AG09319 (cell line): ENCODE results near the gene ASIC2.

ENCODE experiments used
- DNase-seq: peaks from one replicate; pipeline ENCODE4 v3.0.0-alpha.2; 2010; ENCODE audit warnings: low read depth; ENCODE audit errors: extremely low read depth
- TF ChIP-seq, protein P1 (sequence below): IDR thresholded peaks from 2 replicates; pipeline ENCODE4 v1.5.1; 2011; ENCODE audit warnings: low read depth, mild to moderate bottlenecking, inconsistent platforms, low read length, moderate library complexity

Gene ASIC2

DNA sequence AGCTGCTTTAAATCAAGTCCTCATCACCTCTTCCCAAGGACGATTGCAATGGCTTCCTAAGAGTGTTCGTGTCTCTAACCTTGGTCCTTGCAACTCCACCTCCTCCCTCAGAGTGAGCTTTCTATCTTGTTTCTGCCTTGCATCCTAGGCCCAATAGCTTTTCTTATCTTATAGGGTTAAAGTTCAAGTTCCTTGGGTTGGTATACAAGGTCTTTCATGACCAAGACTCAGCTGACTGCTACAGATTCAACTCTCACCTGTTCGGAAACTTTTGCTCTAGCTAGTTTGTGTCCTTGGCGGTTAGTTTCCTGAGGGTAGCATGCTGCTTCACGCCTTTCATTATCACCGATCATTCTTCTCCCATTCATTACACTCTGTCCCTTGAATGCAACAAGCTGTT, 290.8 kb downstream of the ASIC2 start:
- no peak for DNase-seq
- TF ChIP-seq, protein P1, sequence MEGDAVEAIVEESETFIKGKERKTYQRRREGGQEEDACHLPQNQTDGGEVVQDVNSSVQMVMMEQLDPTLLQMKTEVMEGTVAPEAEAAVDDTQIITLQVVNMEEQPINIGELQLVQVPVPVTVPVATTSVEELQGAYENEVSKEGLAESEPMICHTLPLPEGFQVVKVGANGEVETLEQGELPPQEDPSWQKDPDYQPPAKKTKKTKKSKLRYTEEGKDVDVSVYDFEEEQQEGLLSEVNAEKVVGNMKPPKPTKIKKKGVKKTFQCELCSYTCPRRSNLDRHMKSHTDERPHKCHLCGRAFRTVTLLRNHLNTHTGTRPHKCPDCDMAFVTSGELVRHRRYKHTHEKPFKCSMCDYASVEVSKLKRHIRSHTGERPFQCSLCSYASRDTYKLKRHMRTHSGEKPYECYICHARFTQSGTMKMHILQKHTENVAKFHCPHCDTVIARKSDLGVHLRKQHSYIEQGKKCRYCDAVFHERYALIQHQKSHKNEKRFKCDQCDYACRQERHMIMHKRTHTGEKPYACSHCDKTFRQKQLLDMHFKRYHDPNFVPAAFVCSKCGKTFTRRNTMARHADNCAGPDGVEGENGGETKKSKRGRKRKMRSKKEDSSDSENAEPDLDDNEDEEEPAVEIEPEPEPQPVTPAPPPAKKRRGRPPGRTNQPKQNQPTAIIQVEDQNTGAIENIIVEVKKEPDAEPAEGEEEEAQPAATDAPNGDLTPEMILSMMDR = no peak

DNA sequence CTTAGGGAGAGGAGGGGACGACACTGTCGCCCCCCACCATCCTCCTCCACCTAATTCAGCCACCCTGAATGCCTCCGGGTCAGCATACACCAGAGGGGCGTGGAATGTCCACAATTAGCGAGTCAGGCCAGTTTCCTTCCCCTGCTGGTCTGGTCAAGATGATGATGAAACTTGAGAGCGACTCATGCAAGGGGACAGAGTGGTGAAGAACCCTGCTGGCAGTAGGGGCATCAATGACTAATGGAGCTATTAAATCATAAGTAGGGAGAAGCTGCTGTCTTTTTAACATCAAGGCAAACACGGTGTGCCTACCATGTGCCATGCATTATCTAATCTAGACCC, 294.2 kb downstream of the ASIC2 start:
- peak; percentile 16 for DNase-seq
- TF ChIP-seq, protein P1 = no peak

DNA sequence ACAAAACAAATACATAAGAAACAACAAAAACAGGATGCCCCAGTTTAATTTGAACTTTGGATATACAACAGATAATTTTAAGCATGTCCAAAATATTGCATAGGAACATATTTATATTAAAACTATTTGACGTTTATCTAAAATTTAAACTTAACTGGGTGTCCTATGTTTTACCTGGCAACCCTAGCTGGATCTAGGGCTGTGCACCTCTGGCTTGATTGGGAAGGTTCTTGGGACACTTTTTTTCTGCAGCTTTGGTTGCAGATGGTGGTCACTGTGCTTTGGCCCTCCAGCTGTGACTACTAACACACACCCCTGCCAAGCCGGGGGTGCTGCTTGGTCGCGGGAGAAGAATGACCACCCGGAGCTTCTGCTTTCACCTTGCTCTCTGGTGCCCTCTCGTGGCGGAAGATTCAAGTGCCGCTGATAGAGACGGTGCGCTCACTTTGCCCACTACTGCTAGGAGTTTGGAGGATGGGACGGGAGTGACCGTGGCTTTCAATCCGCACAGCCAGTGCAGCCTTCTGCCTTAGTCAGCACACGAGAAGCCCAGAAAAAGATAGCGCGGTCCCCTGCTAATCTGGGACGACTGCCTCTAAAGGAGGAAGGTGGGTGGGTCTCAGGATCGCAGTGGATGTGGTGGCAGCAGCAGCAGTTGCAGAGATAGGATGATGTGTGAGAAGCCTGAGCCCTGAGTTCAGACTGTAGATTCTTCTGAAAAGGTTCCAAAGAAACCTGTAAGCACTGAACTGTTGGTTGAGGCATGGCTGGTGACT, 294.8 kb downstream of the ASIC2 start:
- peak; percentile 12 for DNase-seq
- TF ChIP-seq, protein P1 = peak; percentile 96

DNA sequence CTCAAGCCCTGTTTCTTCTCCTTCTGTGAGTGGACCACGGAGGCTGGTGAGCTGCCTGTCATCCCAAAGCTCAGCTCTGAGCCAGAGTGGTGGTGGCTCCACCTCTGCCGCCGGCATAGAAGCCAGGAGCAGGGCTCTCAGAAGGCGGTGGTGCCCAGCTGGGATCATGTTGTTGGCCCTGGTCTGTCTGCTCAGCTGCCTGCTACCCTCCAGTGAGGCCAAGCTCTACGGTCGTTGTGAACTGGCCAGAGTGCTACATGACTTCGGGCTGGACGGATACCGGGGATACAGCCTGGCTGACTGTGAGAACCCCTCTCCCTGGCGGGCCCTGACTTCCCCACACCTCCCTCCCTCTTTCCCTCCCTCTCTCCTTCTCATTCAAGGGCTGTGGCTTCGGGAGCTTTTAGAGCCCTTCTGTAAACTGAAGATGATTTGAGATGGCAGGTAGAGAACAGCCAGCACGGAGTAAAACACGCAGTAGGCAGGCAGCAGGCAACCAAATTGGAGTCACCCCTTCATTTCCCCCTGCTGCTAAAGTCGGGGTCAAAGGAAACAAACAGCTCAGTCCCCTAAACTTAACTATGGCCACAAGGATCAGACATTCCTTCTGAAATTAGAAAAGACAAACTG, 297.6 kb downstream of the ASIC2 start:
- no peak for DNase-seq
- TF ChIP-seq, protein P1 = no peak

DNA sequence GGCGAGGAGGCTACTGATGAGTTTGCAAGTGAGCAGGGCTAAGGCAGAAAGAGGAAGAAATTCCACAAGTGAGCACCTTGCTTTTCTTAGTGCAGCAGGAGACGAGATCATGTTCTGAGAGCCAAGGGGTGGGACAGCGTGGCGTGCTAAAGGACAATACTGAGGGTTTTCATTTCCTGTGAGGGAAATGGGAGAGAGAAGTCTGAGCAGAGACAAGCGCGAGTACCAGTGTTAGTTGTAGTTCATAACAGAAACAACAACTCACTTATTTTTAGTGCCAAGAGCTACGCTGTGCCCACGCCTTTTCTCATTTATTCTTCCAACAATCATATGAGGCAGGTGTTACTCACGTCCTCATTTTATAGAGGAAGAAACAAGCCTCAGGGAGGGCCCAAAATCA, 299.1 kb downstream of the ASIC2 start:
- no peak for DNase-seq
- TF ChIP-seq, protein P1 = no peak

DNA sequence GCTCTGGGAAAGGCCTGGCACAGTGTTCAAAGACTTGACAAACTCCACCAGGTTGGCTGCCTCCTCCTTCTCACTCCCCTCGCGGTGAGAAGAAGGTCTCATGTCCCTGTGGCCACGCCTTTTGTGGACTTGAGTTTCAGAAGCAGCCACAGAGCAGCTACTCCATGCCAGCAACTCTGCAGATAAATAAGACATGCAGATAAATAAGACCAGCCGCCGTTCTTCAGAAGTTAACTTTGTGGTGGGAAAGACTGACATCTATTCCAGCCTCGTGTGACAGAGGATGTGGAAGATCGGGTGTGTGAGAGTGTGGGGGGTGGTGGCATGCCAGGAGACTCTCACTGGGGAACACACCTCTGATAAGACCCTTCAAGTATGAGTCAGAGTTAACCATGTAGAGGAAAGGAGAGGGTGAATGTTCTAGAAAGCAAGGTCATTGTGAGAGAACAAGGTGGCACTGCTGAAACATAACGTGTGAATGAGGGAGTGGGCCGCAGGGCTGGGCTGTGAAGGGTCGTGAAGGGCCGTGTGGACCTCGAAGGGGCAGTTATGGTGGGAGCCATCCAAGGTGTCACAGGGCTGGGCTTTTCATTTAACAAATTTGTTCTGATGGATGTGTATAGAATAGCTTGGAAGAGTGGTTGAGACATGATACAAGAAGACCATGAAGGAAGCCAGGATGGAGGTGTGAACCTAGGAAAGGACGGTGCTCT, 300.6 kb downstream of the ASIC2 start:
- DNase-seq = no peak
- TF ChIP-seq, protein P1 = no peak
